Mesothelial cell of epicardium (in vitro differentiated cells): ENCODE measurements around the gene SEC61G. TPM values are rescaled to one million over a fixed set of nuclear protein-coding genes. Genes with fewer than 3 reads are reported as not detected.

Source experiments
- DNase-seq, 2 experiments: peaks; one replicate each; pipeline ENCODE4 v3.0.0; 2021; ENCODE audit warnings: low spot score in 2 of 2; ENCODE audit not compliant: unreplicated experiment in 2 of 2
- H3K27ac Mint-ChIP-seq: 2 replicates; pipeline ENCODE4 v1.8.0; 2021; ENCODE audit warnings: mixed read lengths
- H3K27me3 Mint-ChIP-seq: 2 replicates; pipeline ENCODE4 v1.8.0; 2021; ENCODE audit warnings: low read depth, mixed read lengths
- H3K36me3 Mint-ChIP-seq: 2 replicates; pipeline ENCODE4 v1.8.0; 2021; ENCODE audit warnings: mixed read lengths
- H3K4me1 Mint-ChIP-seq: 2 replicates; pipeline ENCODE4 v1.8.0; 2021; ENCODE audit warnings: mixed read lengths
- H3K4me3 Mint-ChIP-seq: 2 replicates; pipeline ENCODE4 v1.8.0; 2021; ENCODE audit warnings: mild to moderate bottlenecking, moderate library complexity, mixed read lengths
- H3K9me3 Mint-ChIP-seq: 2 replicates; pipeline ENCODE4 v1.8.0; 2021; ENCODE audit warnings: mixed read lengths
- total RNA-seq: library from RNA; stranded (reverse); gene quantifications from 3 replicates; pipeline ENCODE4 v1.2.1, GENCODE V29; 2021
- TF ChIP-seq, protein P1 (sequence below): fragments of 200-600 bp; sonication (generic); IDR thresholded peaks from one replicate; pipeline ENCODE4 v1.5.0; 2021; ENCODE audit warnings: antibody characterized with exemption; ENCODE audit not compliant: unreplicated experiment

SEC61G gene
- total RNA-seq, 1 donor from 2014 or later = 106 TPM

- Mint-ChIP-seq H3K27me3 (no peaks in the 10 kb centered on the region), H3K27ac (no peak overlapping the region), H3K9me3 (peaks cover 18% of the 10 kb centered on the region), H3K4me1 (no peaks in the 10 kb centered on the region), H3K4me3 (no peak overlapping the region), H3K36me3 (no peaks in the 10 kb centered on the region)
- DNase-seq = no peak
- TF ChIP-seq, protein P1, sequence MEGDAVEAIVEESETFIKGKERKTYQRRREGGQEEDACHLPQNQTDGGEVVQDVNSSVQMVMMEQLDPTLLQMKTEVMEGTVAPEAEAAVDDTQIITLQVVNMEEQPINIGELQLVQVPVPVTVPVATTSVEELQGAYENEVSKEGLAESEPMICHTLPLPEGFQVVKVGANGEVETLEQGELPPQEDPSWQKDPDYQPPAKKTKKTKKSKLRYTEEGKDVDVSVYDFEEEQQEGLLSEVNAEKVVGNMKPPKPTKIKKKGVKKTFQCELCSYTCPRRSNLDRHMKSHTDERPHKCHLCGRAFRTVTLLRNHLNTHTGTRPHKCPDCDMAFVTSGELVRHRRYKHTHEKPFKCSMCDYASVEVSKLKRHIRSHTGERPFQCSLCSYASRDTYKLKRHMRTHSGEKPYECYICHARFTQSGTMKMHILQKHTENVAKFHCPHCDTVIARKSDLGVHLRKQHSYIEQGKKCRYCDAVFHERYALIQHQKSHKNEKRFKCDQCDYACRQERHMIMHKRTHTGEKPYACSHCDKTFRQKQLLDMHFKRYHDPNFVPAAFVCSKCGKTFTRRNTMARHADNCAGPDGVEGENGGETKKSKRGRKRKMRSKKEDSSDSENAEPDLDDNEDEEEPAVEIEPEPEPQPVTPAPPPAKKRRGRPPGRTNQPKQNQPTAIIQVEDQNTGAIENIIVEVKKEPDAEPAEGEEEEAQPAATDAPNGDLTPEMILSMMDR = no peak
Measured at GRCh38 chr7:54704851-54705250, 54.2 kb downstream of the SEC61G start.

Other genes with a start within 250 kb of the SEC61G start
- gene VSTM2A, start 216.8 kb downstream of the SEC61G start, total RNA-seq = not detected in 3 replicates